ENCODE measurements around the gene ROM1. TPM values are rescaled to one million over a fixed set of nuclear protein-coding genes. Genes with fewer than 3 reads are reported as not detected.
A peak's percentile ranks its signal among the peaks of the same experiment; 100 is the strongest.
"Not testable (repeated sequence)": the region's sequence is repeated elsewhere in the genome, so short reads cannot be mapped to it uniquely, and the experiment has no call there.

The ROM1 gene, protein sequence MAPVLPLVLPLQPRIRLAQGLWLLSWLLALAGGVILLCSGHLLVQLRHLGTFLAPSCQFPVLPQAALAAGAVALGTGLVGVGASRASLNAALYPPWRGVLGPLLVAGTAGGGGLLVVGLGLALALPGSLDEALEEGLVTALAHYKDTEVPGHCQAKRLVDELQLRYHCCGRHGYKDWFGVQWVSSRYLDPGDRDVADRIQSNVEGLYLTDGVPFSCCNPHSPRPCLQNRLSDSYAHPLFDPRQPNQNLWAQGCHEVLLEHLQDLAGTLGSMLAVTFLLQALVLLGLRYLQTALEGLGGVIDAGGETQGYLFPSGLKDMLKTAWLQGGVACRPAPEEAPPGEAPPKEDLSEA
- 3.1 and 10.4 TPM in 2 replicates for total RNA-seq (2014; rRNA removed; shearing (Covaris generic))

DNA sequence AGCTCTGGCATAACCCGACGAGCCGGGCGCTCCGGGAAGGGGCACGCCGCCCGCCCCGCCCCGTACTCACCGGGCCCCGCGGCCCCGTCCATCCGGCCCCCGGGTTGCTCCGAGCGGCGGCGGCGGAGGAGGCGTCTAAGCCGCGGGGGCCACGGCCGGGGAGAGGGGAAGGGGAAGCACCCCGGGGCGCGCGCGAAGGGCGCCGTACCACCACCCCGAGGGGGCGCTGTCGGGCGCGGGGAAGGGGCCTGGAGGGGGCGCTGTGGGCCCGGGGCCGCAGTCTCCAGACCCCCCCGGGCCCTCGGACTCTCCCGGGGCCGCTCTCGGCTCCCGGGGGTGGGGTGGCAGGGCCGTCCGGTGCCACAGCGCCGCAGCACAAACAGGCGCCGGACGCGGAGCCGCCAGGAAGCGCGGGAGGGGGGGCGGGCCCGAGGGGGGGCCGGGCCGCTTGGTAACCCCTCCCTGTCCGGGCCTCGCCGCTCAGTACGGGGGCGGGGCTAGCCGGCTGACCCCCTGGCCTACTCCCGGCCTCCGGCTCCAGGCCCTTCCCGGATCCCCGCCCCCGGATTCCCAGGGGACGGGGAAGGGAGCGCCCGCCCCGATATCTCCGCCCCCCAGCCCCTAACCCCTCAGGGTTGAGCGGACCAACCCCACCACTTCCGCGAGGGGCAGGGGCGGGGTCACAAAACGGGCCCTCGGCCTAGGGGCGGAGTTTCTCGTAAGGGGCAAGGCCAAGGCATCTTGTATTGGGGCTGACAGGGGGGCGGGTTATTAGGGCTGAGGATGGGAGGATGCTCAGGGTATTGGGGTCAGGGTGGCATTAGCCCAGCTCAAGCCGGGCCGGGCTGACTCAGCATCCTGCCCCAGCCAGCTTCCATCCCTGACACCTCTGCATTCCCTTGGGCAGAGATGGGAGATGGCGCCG is at the start of gene ROM1, which contains the start of gene EML3:
Gene ROM1 (plus strand): TSS at position 892 of the 925 bp plus-strand sequence. CDS start 25 bp downstream, at position 917.
Gene EML3 (minus strand): TSS at position 410 of the 925 bp plus-strand sequence. CDS start 318 bp downstream, at position 92.
- peak within 1 kb of the TSS; percentile 59 for H3K27ac ChIP-seq
- peaks cover 13% of the 10 kb centered on the region for H3K4me1 ChIP-seq (replicated peaks)
- DNase-seq (ENCODE audit: low read depth in 1 of 2, low spot score in 2 of 2): peak; percentile 76 to 96
- no peaks in the 10 kb centered on the region for H3K27me3 ChIP-seq (replicated peaks)
- H3K4me3 ChIP-seq: peak within 1 kb of the TSS; percentile 66
- H3K36me3 ChIP-seq: peaks cover 61% of the 10 kb centered on the region
- H3K9me3 ChIP-seq (replicated peaks): no peaks in the 10 kb centered on the region

DNA sequence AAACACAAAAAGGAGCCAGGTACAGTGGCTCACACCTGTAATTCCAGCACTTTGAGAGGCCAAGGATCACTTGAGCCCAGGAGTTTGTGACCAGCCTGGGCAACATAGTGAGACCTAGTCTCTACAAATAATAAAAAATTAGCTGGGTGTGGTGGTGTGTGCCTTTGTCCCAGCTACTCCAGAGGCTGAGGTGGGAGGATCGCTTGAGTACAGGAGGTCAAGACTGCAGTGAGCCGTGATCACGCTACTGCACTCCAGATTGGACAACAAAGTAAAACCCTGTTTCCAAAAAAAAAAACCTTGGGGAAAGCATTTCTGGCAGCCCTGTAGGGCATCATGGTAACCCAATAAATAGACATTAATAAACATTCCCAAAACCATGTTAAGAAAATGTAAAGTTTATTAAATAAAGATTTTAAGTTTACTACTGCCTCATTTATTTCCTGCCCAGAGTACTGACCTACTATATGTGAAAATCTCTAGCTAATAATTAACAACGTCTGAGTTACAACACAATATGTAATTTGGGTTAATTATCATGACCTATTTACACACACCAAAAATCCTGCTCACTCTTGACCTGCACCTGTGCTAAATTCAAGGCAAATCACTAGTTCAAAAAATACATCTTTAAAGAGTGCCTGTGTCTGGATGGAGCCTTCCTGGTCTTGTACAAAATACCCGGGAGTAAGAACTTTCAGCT is 47.8 kb upstream of the ROM1 start:
- Histone ChIP-seq H3K4me1 (replicated peaks) (peaks cover 16% of the 10 kb centered on the region), H3K27me3 (replicated peaks) (no peaks in the 10 kb centered on the region), H3K36me3 (peaks cover 98% of the 10 kb centered on the region), H3K9me3 (replicated peaks) (no peaks in the 10 kb centered on the region), H3K4me3 (no peak overlapping the region), H3K27ac (no peak overlapping the region)
- DNase-seq (ENCODE audit: low read depth in 1 of 2, low spot score in 2 of 2): no peak

DNA sequence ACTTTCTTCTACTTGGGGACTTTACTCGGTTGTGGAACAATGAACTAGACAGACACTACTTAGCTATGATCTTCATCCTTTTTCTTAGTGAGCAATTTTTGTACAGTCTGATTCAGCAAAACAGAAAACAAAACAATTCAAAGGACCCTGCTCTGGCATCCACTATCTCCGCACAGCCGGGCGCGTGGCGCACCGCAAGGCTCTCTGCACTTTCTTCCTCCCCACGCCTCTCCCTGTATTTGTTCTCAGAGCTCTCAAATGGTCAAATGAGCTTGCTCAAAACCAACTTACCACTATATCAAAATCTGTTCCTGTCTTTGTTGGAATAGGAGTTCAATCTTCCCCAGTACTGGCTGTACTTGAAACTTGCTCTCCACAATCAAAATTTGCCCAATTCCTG is 46.8 kb upstream of the ROM1 start:
- Histone ChIP-seq H3K27ac (no peak overlapping the region), H3K9me3 (replicated peaks) (no peaks in the 10 kb centered on the region), H3K4me3 (no peak overlapping the region), H3K27me3 (replicated peaks) (no peaks in the 10 kb centered on the region), H3K36me3 (peaks cover 100% of the 10 kb centered on the region), H3K4me1 (replicated peaks) (peaks cover 6% of the 10 kb centered on the region)
- no peak for DNase-seq (ENCODE audit: low read depth in 1 of 2, low spot score in 2 of 2)

DNA sequence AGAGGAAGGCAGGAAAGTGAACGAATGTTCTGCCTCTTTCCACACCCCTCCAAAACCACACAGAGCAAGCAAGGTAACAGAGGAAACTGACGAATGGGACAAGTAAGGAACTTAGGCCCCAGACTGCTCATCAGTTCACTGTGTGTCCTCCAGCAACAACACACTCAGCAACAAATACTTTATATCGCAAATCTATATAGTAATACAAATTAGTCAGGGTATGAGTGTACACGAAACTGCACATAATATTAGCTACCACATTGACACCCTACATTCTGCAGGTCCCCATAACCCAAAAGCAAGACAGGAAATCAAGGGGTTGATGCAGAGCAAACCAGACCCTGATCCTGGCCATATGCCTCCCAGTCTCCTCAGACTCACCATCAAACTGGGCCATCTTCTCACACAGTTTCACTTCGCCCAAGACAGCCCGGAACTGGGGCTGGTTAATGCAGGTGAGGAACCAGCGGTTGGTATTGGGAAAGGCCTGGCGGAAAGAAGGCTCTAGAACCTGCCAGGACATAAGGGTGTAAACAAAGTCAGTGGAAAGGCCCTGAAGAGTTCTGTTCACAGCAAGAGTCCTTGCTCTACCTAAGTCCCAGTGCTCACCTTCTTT is 45.9 kb upstream of the ROM1 start:
- no peaks in the 10 kb centered on the region for H3K9me3 ChIP-seq (replicated peaks)
- no peak overlapping the region for H3K4me3 ChIP-seq
- H3K4me1 ChIP-seq (replicated peaks): peaks cover 3% of the 10 kb centered on the region
- no peak for DNase-seq (ENCODE audit: low read depth in 1 of 2, low spot score in 2 of 2)
- no peak overlapping the region for H3K27ac ChIP-seq
- no peaks in the 10 kb centered on the region for H3K27me3 ChIP-seq (replicated peaks)
- H3K36me3 ChIP-seq: peaks cover 100% of the 10 kb centered on the region

DNA sequence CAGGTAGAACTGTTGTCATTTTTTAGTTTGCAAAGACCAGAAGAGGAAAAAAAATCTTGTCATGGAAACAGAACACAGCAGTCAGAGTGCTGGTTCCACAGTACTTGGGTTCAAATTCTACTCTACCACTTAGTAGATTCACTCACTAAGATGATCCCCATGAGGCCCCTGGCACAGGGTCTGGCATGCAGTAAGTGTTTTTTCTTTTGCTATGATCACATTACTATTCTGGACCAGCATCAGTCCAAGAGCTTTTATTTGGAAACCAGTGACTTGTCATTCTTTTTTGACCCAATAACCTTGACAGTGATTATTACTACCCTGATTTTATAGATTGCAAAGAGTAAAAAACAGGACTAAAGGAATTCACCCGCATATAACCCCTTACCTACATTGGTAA is 43.4 kb upstream of the ROM1 start:
- DNase-seq (ENCODE audit: low read depth in 1 of 2, low spot score in 2 of 2): no peak
- Histone ChIP-seq H3K9me3 (replicated peaks) (no peaks in the 10 kb centered on the region), H3K4me1 (replicated peaks) (peaks cover 14% of the 10 kb centered on the region), H3K27me3 (replicated peaks) (no peaks in the 10 kb centered on the region), H3K36me3 (peaks cover 94% of the 10 kb centered on the region), H3K4me3 (no peak overlapping the region), H3K27ac (no peak overlapping the region)

DNA sequence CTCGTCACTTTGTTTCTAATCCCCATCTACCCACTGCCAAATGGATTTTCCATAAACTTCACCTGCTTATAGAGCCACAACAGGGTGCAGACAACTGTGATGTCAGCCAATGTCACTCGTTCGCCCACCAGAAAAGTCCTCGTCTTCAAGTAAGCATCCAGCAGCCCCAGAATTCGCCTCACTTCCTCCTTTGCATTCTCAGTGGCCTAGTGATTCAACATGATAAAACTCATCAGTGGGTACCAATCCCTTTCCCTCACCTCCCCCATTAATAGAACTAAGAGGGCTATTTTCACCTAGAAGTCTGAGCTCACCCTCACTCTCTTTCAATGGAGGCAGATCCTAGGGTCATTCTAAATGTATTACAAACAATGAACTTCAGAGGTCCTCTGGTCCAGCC is 42.2 kb upstream of the ROM1 start:
- H3K36me3 ChIP-seq: peaks cover 92% of the 10 kb centered on the region
- H3K4me3 ChIP-seq; H3K27me3 ChIP-seq (replicated peaks); H3K27ac ChIP-seq; DNase-seq (ENCODE audit: low read depth in 1 of 2, low spot score in 2 of 2); H3K9me3 ChIP-seq (replicated peaks): not testable (repeated sequence)
- H3K4me1 ChIP-seq (replicated peaks): peaks cover 23% of the 10 kb centered on the region

DNA sequence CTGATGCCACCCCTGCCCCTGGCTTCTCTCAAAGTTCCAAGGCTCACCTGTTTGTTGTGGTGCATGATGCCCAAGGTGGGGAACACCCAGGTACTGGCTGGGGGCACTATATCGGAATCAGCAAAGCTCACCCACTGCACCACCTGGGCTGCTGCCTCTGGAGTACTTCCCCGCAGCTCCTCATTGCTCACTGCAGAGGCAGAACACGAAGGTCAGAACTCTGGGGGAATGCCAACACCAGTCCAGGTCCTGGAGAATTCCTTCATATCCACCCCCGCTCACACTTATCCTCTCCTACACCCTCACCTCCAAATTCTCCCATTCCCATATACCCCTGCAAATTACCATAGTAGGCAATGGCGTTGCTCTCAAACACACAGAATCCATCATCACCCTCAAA is 41.6 kb upstream of the ROM1 start:
- not testable (repeated sequence) for H3K27ac ChIP-seq; H3K4me3 ChIP-seq; H3K9me3 ChIP-seq (replicated peaks); DNase-seq (ENCODE audit: low read depth in 1 of 2, low spot score in 2 of 2); H3K27me3 ChIP-seq (replicated peaks)
- Histone ChIP-seq H3K4me1 (replicated peaks) (peaks cover 23% of the 10 kb centered on the region), H3K36me3 (peaks cover 92% of the 10 kb centered on the region)

DNA sequence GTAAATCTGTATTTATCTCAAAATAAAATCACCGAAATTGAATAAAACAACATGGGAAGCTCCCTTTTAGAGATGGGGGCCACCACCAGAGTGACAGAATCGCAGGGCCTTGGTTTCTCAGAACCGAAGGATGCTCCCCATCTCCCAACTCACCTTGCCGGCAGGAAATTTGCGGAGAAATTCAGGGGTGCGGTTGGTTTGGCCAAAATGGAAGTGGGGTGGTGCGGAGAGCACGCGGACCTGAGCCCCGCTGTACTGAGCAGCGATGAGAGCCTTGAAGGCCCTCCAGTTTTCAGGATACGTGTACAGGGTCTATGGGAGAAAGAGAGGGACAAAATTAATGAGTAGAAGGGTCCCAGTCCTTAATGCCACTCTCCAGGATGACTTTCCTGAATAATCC is 40.6 kb upstream of the ROM1 start:
- Histone ChIP-seq H3K27ac (no peak overlapping the region), H3K4me3 (peak overlapping the region; percentile 67), H3K27me3 (replicated peaks) (no peaks in the 10 kb centered on the region), H3K36me3 (peaks cover 91% of the 10 kb centered on the region), H3K9me3 (replicated peaks) (no peaks in the 10 kb centered on the region), H3K4me1 (replicated peaks) (peaks cover 23% of the 10 kb centered on the region)
- no peak for DNase-seq (ENCODE audit: low read depth in 1 of 2, low spot score in 2 of 2)

DNA sequence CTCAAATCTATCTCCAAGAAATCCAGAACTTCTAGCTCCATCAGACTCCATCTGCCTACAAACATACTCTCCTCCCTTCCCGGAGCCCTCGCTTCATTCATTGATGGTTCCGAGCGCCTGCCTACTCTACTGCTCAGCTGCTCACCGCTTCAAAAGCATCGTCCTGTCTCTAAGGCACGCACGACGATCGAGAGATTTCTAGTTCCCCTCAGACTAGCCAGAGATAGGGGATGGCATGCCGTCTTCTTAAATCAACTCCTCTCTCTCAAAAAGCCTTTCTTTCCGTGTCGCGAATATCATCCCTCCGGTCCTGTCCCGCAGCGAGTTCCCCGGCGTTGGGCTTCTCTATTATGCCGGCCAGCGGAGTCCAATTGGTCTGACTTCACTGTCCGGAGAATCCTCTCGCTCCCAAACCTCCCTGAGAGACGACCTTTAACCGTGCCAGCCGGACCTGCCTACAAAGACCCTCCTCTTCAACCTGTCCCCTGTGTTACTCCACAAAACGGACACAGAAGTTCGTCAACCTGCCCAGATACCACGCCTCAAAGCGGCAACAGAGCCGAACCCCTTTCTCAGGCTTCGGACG is 40.0 kb upstream of the ROM1 start:
- Histone ChIP-seq H3K4me3 (peak overlapping the region; percentile 67), H3K36me3 (peaks cover 85% of the 10 kb centered on the region), H3K9me3 (replicated peaks) (no peaks in the 10 kb centered on the region), H3K27me3 (replicated peaks) (no peaks in the 10 kb centered on the region), H3K4me1 (replicated peaks) (peaks cover 23% of the 10 kb centered on the region), H3K27ac (peak overlapping the region; percentile 47)
- DNase-seq (ENCODE audit: low read depth in 1 of 2, low spot score in 2 of 2): no peak

DNA sequence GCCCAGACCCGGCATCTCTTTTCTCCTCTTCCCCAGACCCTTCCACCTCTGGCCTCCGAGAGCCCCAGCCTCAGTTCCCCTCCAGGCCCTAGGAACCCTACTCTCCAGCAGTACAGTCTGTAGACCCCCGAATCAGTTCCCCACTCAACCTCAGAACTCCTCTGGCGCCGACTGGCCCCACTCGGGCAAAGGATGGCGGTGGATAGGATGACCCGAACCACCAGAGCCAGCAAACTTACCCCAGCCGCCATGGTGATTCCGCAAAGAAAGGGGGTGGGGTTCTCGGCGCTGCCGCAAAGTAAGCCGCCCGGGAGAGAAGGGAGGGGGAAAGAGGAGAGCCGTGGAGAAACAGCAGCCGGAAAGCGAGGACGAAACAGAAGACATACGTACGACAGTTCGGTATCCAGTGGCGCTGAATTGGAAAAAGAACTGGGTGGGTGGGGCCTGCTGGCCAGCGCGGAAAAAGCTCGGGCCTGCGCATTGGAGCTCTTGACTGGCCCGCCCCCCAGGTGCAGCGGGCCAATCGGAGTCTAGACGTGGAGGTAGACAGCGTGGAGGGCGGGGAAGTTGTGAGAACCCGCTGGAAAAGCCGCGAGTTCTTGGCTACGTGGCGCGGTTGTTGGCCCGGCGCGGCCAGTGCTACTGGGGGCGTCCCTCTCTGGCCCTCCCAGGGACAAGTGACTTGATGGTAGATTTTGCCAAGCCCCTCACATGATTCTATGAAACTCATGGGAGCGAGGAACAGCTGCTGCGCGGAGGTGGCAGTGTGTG is 39.3 kb upstream of the ROM1 start, which contains the start of gene EEF1G:
Gene EEF1G (minus strand): TSS at position 300 of the 771 bp plus-strand sequence. CDS start 49 bp downstream, at position 251.
- peak within 1 kb of the TSS; percentile 67 for H3K4me3 ChIP-seq
- H3K9me3 ChIP-seq (replicated peaks): no peaks in the 10 kb centered on the region
- peaks cover 85% of the 10 kb centered on the region for H3K36me3 ChIP-seq
- peak; percentile 100 for DNase-seq (ENCODE audit: low read depth in 1 of 2, low spot score in 2 of 2)
- peaks cover 23% of the 10 kb centered on the region for H3K4me1 ChIP-seq (replicated peaks)
- H3K27me3 ChIP-seq (replicated peaks): no peaks in the 10 kb centered on the region
- peak within 1 kb of the TSS; percentile 61 for H3K27ac ChIP-seq

DNA sequence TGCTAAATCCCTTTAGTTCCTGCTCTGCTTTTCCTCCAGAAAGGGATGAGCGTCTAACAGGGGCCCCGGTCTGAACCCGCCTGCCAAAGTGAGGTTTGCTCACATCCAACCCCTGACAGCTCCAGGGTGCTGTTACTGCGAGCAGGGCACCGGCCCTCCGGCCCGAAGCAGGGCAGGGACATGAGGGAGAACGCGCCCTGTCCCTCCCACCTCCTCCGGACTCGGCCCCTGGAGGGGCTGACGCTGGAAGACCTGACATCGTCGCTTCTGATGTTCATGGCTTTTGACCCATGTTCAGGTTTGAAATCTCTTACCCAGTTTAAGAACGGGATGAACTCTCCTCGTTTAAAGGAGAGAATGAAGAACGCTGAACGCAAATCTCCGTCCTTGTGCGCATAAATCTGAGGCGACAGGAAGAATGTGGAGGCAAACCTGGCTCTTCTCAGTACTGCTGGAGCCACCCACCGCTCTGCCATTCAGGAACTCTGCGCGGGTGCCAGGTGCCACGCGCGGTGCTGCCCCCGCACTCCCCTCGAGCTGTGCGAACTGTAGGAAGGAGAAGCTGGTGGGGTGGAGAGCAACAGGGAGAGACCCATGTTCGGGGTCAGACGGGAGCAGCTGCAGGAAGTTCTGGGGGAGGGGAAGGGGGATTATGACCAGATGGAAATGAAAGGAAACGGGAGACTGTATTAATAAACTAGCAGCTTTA is 38.5 kb upstream of the ROM1 start:
- Histone ChIP-seq H3K9me3 (replicated peaks) (no peaks in the 10 kb centered on the region), H3K27ac (peak overlapping the region; percentile 61), H3K36me3 (peaks cover 84% of the 10 kb centered on the region), H3K4me3 (peak overlapping the region; percentile 67), H3K27me3 (replicated peaks) (no peaks in the 10 kb centered on the region), H3K4me1 (replicated peaks) (peaks cover 23% of the 10 kb centered on the region)
- DNase-seq (ENCODE audit: low read depth in 1 of 2, low spot score in 2 of 2): no peak

DNA sequence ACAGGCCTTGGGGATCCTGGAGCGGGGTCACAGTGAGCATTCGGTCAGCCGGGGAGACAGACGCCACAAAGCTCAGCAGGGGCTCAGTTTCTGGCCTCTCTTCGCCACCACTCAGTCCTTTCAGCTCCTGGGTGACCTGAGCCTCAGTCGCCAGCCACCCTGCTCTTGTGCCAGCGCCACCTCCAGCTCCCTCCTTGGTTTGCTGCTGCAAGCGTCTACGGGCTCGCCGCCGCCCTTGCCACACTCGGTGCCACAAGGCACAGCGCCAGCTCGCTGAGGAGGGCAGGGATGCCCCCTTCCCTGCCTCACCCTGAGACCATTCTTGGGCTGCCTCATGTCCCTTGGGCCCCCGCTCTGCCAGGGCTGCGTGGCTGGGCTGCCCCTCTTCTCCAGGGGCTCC is 37.9 kb upstream of the ROM1 start:
- H3K36me3 ChIP-seq: peaks cover 84% of the 10 kb centered on the region
- DNase-seq (ENCODE audit: low read depth in 1 of 2, low spot score in 2 of 2): no peak
- peaks cover 23% of the 10 kb centered on the region for H3K4me1 ChIP-seq (replicated peaks)
- H3K9me3 ChIP-seq (replicated peaks): no peaks in the 10 kb centered on the region
- no peak overlapping the region for H3K27ac ChIP-seq
- no peaks in the 10 kb centered on the region for H3K27me3 ChIP-seq (replicated peaks)
- H3K4me3 ChIP-seq: peak overlapping the region; percentile 67

Measured in SJSA1 (cell line).